Measurements from ENCODE around the gene RAB3IL1.

RAB3IL1 gene

DNA sequence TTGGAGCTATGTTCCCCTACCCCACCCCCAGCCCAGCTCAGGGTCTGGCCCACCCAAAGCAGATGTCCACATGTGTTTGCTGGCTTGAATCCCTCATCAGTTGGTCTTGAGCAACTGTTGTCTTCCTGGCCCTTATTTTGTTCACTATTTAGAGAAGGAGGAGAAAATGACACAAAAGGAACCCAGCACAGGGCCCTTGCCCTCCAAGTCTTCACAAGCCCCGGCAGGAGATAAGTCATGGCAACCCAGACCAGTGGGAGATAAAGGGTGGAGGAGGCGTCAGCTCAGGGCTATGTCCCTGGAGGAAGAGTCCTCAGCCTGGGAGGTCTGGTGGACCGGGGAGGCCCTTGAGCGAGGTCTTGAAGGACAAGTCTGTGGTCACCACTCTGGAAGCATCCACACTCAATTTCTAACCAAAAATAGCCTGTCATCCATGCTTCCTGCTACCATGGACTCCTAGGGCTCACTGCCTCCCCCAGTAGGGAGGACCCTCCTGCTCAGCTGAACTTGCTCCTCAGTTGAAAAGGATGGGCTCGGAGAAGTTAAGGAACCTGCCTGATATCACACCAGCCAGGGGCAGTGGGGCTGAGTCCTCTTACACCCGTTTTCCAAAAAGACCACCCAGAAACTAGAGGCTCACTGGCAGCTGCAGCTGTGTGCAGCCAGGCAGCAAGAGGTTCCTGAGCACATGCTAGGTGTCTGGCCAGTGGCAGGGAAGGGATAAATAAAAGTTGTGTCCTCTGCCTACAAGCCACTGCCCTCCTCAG is 1.8 kb upstream of the RAB3IL1 start:
- no peak for DNase-seq (ENCODE audit: low read depth)

GRCh38 chr11:61918251-61918937 is 1.0 kb upstream of the RAB3IL1 start:
- no peak for DNase-seq (ENCODE audit: low read depth)

GRCh38 chr11:61916737-61917333 is 531 bp downstream of the RAB3IL1 start:
- DNase-seq (ENCODE audit: low read depth): no peak

- no peak for DNase-seq (ENCODE audit: low read depth)
Measured at GRCh38 chr11:61914471-61915171, 2.7 kb downstream of the RAB3IL1 start.

DNA sequence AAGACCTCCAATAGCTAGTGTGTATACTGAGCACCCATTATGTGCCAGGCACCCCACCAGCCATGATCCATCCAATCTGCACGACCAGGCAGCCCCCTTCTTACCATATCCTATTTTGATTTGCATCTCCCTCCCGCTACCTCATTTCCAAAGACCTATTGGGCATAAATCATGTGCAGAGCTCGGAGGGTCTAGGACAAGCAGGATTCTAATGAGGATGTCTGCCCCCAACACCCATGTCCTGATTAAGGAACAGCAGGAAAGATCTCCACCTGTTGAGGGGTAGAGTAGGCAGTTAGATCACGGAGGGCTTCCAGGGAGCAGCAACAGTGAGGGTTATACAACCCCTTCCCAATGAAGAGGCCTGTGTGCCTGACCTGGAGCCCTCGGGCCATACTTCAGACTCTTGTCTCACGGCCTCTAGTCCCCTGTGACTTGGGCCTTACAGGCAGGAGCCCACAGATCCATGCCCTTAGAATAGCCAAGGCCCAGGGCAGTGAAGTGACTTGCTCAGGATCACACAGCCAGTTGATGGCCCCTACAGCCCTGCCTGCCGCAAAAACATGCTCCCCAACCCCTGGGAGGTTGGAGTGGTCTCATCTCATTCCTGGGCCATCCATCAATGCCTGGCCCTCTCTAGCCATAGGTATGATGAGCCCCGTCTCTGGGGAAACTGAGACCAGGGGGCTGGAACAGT is 3.5 kb downstream of the RAB3IL1 start:
- no peak for DNase-seq (ENCODE audit: low read depth)

DNA sequence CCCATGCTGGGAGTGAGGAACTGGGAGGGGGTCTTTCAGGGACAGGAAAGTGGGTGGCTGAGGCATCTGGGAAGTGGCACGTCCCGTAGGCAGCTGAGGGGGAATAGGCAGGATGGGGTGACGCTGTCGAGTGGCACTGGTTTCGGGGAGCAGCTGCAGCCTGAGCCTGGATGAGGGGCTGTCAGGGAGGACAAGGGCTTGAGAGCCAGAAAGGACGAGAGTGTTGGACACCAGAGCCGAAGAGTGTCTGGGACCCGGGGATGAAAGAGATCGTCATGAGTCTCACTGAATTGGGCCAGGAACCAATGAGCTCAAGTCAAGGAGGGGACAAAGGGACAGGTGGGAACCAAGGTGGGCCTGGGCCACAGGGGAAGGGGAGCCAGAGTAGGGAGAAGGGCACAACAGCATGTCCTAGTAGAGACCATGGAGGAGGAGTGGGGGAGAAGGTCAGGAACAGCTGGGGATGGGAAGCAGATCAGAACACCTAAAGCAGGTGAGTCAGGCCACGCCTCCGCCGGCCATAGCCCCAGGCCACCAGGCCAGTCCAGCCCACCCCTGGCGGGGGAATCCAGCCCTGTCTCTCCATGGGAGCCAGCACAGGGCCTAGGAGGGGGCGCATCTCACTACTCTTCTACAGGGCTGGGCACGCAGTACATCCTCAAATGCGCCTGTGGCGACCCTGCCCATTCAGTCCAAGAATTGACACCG is 4.2 kb downstream of the RAB3IL1 start:
- DNase-seq (ENCODE audit: low read depth): no peak

DNA sequence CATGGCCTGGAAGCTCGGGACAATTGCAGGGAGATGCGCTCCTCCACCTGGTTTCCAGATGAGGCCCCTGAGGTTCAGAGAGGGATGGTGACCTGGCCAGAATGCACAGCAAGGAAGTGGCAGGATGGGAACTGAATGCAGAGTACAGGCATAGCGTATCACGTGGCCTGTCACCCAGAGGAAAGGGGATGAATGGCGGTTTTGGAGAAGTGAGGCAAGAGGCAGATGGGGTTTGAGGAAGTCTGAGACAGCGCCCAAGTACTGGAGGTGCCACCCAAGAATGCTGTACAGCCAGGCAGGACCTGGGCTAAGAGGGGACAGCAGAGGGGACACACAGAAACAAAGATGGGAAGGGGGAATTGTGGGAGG is 4.9 kb downstream of the RAB3IL1 start:
- DNase-seq (ENCODE audit: low read depth): no peak

DNA sequence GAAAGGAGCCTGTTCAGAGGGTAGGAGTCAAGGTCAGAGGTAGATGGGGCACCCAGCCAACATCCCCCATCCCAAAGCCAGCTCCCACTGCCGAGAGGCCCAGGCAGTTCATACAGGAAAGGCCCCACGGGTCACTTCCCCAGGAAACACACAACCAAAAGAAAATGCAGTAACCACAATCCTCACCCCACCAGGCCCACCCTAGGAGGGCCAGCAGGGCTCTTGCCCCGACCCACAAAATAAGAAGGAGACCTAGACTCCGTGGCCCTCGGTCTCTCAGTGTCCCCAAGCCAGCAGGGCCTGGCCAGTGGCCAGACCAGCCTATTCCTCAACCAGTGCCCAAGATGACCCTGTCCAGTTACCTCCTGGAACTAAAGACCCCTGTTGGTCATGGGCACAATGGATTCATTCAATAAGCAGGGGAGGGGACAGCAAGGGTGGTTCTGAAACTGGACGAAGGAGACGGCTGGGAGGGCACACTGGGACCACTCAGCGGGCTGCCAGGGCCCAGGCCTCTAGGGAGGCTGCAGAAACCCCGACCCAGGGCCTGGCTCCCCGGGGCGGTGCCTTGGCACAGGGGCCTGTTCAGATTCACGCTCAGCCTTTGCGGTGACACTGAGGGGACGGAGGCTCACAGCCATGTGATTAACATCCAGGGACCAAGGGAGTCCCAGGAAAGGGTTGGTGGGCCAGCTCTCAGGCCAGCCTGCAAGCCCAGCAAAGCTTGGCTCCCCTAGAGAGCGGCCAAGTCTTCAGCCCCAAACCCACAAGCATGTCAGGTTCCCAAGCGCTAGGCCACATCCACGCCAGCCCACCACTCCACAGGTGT is 5.5 kb downstream of the RAB3IL1 start:
- no peak for DNase-seq (ENCODE audit: low read depth)

GRCh38 chr11:61911128-61911700 is 6.2 kb downstream of the RAB3IL1 start:
- DNase-seq (ENCODE audit: low read depth): no peak

DNA sequence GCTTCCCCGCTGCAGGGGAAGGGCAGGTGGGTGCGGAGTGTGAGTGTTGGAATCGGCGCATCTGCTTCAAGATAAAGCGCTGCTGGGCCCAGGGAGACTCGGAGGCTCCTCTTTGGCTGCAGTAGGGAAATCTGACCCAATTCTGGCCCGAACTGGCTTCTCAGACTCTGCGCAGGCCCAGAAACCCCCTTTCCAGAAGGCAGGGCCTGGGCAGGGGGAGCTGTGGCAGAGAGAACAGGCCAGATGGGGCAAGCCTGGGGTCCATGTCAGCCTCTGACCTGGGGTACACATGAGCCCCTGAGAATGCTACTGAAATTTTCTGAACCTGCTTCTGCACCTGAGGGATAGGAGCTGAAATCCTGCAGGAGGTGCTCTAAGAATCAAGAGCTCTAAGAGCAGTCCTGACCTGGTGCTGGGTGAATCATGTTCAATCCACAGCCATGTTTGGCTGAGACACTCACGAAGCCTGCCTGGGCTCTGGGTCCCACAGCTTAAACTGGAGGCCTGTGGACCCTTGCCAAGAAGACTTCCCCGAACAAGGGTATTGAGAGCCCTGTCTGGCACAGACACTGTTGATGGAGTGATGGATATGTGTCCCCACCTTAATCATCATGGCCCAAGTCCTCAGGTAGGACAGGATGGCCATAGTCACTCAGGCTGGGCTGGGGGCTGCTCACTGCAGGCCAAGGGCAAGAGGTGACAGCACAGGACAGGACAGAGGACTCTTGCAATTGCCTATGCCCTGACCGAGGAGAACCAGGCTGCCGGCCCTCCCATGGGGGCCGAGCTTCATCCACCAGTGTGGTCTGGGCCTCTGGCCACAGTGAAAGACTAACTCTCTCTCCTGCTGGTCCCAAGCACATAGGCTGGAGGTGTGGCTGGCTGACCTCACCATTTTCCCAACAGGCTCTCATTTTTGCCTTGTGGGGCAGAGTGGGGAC is 6.9 kb downstream of the RAB3IL1 start:
- no peak for DNase-seq (ENCODE audit: low read depth)

DNA sequence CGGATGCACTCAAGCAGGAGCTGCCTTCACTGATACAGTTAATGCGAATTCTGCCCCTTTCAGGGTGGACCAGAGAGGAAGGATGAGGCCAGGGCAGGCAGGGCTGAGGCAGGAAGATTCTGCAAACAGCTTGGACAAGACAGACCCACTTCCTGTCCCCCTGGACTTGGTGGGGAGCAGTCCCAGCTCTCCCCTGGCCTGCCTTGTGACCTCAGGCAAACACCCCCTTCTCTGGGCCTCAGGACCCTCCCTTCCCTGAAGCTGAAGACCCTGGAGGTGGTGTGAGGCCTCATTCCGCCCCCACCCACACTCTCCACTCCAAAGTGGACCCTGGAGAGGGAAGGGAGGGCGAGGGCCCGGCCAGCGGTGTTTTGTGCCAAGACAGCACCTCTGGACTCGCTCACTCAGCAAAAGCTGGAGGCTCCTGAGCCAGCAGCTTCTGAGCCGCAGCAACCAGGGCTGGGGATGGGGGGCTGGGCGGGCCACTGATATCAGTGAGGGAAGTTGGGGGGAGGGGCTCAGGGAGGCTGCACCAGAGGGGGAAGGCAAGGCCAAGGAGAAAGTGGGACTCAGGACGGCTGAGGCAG is 8.5 kb downstream of the RAB3IL1 start:
- no peak for DNase-seq (ENCODE audit: low read depth)

DNA sequence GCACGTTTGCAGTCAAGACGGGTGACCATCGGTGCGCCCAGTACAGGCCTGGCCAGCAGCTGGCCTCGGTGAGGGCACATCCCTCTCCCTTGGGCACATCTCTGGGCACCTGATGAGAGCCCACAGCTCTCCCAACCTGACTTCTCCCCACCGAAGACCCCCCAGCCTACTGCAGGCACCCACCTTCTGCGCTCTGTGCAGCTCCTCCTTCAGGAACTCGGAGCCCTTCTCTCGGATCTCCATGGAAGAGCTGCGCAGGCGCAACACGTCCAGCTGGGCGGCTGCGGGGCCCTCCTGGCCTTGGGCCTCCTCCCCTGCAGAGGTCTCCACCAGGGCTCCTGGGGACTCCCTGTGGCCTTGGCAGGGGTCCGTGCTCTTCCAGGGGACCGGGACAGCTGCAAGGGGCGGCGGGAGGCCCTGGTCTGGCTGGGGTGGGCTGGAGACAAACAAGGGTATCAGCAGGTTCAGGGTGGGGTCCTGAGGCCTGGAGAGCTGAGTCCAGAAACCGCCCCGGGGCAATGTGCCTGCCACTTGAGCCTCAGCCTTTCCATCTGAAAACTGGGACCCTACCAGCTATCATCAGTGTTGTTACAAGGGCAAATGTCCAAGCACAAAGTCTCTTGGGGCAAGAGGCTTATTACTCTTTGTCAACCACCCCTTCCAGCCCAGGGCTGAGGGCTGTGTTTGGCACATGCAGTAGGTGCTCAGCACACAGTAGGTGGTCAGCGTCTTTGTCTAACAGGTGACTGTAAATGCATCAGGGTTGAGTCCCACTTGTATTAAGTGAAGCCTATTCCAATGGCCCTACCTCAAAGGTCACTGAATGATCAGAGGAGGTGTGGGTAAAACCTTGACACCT is 9.3 kb downstream of the RAB3IL1 start:
- DNase-seq (ENCODE audit: low read depth): no peak

GRCh38 chr11:61907282-61907681 is 10.1 kb downstream of the RAB3IL1 start:
- no peak for DNase-seq (ENCODE audit: low read depth)

- no peak for DNase-seq (ENCODE audit: low read depth)
Measured at GRCh38 chr11:61906522-61906909, 10.8 kb downstream of the RAB3IL1 start.

- no peak for DNase-seq (ENCODE audit: low read depth)
Measured at GRCh38 chr11:61905801-61906521, 11.4 kb downstream of the RAB3IL1 start.

GRCh38 chr11:61905067-61905696 is 12.2 kb downstream of the RAB3IL1 start:
- DNase-seq (ENCODE audit: low read depth): no peak

Measured in activated gamma-delta T cell treated with anti-CD3 and anti-CD28 coated beads, Interleukin-2, amount 50 U/mL, for 16 hours (primary cell).